ENCODE measurements around the gene ZNF653.
"Not testable (repeated sequence)": the region's sequence is repeated elsewhere in the genome, so short reads cannot be mapped to it uniquely, and the experiment has no call there.

ZNF653 gene

DNA sequence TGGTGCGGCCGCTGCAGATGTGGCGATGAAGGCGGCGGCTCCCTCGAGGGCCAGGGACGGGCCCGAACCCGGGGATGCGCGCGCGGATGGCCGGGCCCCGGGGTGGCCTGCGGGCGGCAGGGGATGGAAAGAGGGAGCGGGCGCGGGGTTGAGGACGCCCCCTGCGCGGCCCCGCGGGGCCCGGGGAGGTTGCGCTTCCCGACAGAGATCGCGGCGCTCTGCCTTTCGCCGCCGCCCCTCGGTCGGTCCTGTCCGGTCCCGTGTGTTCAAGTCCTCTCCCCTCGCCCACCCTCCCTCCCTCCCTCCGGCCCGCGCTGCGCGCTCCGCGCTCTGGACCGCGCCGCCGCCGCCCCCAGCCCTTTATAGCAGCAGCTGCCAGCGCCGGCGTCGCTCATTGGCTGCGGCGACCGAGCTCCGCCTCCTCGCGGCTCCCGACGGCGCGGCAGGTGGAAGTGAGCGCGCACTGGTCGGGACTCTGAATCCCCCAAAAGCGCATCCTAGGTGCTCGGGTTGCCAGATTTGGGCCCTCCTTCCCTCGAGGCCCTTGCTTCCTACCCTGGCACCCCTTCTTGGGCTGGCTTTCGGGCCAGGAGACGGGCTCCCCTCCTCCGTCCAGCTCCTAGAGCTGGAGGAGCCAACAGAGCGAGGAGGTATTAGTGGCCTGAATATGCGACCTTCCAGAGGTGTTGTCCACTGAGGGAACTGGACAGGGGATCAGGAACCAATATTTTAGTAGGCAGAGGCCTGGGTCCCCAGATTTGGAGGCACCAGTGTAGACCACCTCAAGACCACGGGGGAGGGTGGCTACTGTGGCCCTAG, 24.7 kb downstream of the ZNF653 start, which contains the start of gene ELAVL3:
Gene ELAVL3 (minus strand): TSS at position 332 of the 819 bp plus-strand sequence. CDS start 438 bp downstream, outside the sequence.
- no peak for FAIRE-seq

DNA sequence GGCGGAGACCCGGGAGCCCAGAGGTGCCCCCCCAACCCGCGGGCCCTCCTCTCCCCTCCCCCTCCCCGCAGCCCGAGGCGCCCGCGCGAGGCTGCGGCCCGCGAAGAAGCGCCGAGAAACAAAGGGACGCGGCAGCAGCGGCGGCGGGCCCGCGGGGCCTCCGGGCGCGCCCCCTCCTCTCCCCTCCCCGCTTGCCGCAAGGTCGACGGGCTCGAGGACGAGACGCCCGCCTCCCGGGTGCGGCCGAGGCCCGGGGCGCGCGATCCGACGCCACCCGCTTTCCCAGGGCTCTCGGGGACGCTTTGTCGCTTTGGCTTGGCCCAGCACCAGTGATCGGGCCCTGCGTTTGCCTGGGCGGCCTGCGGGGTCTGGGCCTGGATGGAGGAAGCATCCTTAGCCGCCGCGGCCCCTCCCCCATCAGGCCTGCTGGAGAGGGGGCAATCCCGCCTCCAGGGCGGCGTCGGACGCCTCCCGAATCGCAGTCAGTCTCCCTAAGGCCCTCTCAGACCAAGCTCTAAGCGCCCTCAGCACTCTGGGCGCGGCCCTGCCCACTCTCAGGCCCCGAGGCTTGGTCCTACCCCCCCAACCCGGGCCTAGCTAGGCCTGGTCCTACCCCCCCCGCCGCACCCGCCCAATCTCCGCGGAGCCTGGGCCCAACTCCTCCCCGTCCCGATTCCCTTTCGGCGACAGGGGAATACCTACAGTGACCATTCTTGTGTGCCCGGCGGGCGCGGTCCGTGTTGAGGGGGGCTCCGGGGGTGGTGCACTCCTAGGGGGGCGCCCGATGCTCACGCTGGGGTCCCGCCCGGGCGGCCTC, 25.5 kb downstream of the ZNF653 start:
- no peak for FAIRE-seq

- FAIRE-seq: no peak
Observed at GRCh38 chr19:11479090-11479897, 26.3 kb downstream of the ZNF653 start.

- FAIRE-seq: no peak
Observed at GRCh38 chr19:11478167-11479089, 27.2 kb downstream of the ZNF653 start.

DNA sequence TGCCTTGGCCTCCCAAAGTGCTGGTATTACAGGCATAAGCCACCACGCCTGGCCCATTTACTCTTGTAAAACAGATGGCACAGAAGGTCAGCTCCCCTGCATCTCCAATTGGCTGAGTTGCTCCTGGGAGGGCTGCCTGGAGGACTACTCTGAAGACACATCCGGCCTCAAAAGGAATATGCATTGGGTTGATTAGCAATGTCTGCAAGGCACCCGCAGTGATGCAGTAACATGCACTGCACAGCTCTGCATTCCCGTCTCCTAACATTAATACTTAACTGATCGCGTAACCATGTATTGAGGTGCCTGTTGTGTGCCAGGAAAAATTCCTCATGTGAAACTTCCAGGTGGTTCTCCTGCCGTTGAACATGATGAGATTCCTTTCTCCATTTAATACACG, 29.8 kb downstream of the ZNF653 start:
- no peak for FAIRE-seq

DNA sequence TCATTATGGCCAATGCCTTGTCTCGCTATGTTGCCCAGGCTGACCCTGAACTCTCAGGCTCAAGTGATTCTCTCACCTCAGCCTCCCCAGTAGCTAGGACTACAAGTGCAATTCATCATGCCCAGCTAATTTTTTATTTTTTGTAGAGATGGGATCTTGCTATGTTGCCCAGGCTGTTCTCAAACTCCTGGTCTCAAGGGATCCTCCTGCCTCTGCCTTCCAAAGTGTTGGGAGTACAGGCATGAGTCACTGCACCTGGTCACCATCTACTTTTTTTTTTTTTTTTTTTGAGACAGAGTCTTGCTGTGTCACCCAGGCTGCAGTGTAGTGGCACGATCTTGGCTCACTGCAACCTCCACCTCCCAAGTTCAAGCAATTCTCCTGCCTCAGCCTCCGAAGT, 30.3 kb downstream of the ZNF653 start:
- not testable (repeated sequence) for FAIRE-seq

DNA sequence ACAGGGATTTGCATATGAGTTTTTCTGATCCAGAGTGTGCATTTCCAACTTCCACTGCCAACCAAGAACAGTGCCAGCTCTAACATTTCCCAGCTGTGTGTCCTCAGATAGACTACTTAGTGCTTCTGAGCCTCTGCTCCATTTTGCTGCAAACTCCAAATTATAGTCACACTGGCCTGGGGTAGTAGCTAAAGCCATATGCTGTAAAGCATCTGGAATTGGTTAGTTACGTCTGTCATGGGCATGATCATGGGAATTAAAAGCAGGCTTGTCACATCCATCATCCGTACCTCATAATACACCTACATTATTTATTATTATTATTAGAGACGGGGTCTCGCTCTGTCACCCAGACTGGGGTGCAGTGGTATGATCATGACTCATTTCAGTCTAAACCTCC, 31.9 kb downstream of the ZNF653 start:
- FAIRE-seq: no peak

- FAIRE-seq: not testable (repeated sequence)
Observed at GRCh38 chr19:11468266-11468845, 37.3 kb downstream of the ZNF653 start.

DNA sequence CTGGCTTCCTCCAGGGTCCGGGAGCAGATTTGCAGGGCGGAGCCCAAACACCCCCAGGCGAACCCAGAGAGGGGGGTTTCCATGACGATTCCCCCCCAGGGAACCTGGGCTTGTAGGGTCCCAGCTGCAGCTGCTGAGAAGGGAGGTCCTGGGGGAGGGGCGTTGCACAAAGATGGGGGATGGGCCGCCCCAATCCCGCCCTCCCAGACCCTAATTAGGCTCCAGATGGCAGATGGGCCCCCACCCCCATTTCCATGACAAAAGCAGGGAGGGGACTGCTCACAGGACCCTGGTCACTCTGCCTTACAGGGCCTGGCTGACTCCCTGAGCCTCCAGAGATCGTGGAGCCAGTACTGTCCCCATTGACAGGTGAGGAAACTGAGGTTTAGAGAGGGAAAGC, 40.0 kb downstream of the ZNF653 start:
- FAIRE-seq: no peak

GRCh38 chr19:11464333-11465265, 41.0 kb downstream of the ZNF653 start:
- FAIRE-seq: no peak

GRCh38 chr19:11463391-11463790, 42.2 kb downstream of the ZNF653 start:
- FAIRE-seq: no peak

- FAIRE-seq: no peak
Observed at GRCh38 chr19:11461453-11461852, 44.2 kb downstream of the ZNF653 start.

DNA sequence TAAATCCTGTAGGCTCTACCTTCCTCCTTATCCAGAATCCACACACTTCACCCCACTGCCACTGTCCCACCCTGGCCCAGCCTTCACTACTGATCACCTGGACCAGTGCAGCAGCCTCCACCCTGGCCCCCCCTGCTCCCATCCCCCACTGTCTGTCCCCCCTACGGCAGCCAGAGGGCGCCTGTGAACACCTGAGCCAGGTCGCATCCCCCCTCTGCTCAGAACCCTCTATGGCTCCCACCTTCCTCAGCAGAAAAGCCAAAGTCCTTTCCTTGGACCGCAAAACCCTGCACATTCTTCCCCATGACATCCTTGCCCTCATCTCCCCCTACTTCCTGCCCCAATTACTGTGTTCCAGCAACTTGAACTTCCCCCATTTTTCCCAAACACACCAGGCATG, 45.4 kb downstream of the ZNF653 start:
- FAIRE-seq: no peak

- not testable (repeated sequence) for FAIRE-seq
Observed at GRCh38 chr19:11458912-11459311, 46.7 kb downstream of the ZNF653 start.

DNA sequence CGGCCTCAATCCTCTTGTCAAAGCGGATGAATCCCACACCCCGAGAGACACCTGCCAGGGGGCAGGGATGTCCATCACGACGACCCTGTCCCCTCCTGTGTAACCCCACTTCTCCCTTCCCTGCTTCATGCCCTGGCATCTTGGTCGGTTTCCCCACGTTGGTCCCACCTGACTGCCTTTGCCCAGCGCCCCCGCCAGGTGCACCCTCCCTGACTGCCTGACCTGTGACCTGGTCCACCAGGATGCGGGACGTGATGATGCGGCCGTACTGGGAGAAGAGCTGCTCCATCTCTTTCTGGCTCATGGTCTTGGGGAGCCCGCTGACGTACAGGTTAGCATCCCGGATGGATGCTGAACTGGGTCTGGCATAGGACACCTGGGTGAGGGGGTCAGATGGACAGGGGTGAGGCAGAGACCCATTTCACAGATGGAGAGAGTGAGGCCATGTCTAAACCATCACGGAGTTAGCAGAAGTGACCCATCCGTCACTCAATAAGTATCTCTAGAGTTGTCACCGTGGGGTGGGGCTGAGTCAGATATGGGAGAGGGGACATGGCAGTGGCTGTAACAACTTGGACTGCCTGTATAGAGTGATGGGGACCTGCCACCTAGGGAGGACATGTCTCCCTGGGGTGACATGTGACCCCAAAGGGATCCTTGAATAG, 47.3 kb downstream of the ZNF653 start:
- FAIRE-seq: no peak

- no peak for FAIRE-seq
Observed at GRCh38 chr19:11457831-11458230, 47.8 kb downstream of the ZNF653 start.

DNA sequence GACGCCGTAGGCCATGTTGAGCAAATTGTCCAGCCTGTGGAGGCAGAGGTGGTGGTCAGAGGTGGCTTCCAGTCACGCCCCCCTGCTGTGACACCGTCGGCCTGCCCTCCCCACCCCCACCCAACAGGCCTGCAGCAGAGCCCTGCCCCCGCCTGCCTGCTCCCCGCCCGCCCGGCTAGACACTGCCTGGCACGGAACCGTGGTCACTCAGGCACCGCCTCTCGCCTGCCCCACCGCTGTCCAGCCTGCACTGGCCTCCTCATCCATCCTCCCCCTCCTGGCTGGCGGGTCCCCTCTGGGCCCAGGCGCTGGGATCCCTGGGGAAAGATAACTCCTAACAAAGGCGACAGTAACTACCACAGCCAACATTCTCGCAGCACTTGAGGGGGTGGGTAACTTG, 48.5 kb downstream of the ZNF653 start:
- no peak for FAIRE-seq

DNA sequence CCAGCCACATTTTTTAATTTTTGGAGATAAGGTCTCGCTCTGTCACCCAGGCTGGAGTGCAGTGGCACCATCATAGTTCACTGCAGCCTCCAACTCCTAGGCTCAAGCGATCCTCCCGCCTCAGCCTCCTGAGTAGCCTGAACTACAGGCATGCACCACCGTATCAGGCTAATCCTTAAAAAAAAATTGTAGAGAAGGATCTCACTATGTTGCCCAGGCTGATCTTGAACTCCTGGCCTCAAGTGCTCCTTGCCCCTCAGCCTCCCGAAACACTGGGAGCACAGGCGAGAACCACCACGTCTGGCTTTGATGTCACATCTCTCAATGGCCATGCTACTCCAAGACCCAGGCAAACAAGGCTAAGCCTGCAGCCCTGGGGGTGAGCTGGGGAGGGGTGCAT, 49.0 kb downstream of the ZNF653 start:
- FAIRE-seq: no peak

- FAIRE-seq: not testable (repeated sequence)
Observed at GRCh38 chr19:11455233-11455554, 50.4 kb downstream of the ZNF653 start.
